SK-N-SH (cell line): ENCODE data around the gene GADL1.

Experiments used
- CHD2 ChIP-seq: fragments of 150-350 bp; IDR thresholded peaks from 2 replicates; pipeline ENCODE4 v1.6.1; 2018; ENCODE audit warnings: low read length; ENCODE audit not compliant: partially characterized antibody
- YY1 ChIP-seq: IDR thresholded peaks from 2 replicates; pipeline ENCODE4 v1.4.0; 2012; ENCODE audit warnings: low read depth, mild to moderate bottlenecking
- TF ChIP-seq, protein P1 (sequence below): fragments of 200-600 bp; sonication (generic); IDR thresholded peaks from 2 replicates; pipeline ENCODE4 v1.6.1; 2017; ENCODE audit warnings: antibody characterized with exemption, mild to moderate bottlenecking, moderate library complexity

GRCh38 chr3:30696896-30697295 is 197.6 kb downstream of the GADL1 start:
- TF ChIP-seq, protein P1, sequence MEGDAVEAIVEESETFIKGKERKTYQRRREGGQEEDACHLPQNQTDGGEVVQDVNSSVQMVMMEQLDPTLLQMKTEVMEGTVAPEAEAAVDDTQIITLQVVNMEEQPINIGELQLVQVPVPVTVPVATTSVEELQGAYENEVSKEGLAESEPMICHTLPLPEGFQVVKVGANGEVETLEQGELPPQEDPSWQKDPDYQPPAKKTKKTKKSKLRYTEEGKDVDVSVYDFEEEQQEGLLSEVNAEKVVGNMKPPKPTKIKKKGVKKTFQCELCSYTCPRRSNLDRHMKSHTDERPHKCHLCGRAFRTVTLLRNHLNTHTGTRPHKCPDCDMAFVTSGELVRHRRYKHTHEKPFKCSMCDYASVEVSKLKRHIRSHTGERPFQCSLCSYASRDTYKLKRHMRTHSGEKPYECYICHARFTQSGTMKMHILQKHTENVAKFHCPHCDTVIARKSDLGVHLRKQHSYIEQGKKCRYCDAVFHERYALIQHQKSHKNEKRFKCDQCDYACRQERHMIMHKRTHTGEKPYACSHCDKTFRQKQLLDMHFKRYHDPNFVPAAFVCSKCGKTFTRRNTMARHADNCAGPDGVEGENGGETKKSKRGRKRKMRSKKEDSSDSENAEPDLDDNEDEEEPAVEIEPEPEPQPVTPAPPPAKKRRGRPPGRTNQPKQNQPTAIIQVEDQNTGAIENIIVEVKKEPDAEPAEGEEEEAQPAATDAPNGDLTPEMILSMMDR, result no peak
- TF ChIP-seq YY1, result no peak
- TF ChIP-seq CHD2, result no peak
